Measurements from ENCODE around the gene UGT1A8.

- TF ChIP-seq POLR2AphosphoS5 (IDR thresholded peaks at IDR 0.05) = no peak
- TF ChIP-seq POLR2A (IDR thresholded peaks at IDR 0.05) = no peak
- TF ChIP-seq CTCF (IDR thresholded peaks at IDR 0.05) = no peak
Observed at GRCh38 chr2:233803292-233803911, 186.0 kb downstream of the UGT1A8 start.
